Measurements from ENCODE around the gene IAH1. TPM values are rescaled to one million over a fixed set of nuclear protein-coding genes. Genes with fewer than 3 reads are reported as not detected.

The IAH1 gene
- total and polyA plus RNA-seq, 8 donors: 41.9 to 57.1 (median 50.3) TPM

GRCh38 chr2:9434489-9434888 lies 39.9 kb upstream of the IAH1 start:
- Histone ChIP-seq H3K4me3 (no peak overlapping the region), H3K27ac (no peak overlapping the region), H3K36me3 (peaks cover 3 to 95% of the 10 kb centered on the region in 2 donors), H3K4me1 (no peaks in the 10 kb centered on the region), H3K9me3 (no peaks in the 10 kb centered on the region), H3K27me3 (no peaks in the 10 kb centered on the region)
- intact Hi-C loops (cut with DNase I): no loop called here
- no peak for DNase-seq
- TF ChIP-seq CTCF (IDR thresholded peaks at IDR 0.05): no peak
- ATAC-seq: no peak

- DNase-seq: no peak
- Histone ChIP-seq H3K27ac (no peak overlapping the region), H3K36me3 (peaks cover 3 to 89% of the 10 kb centered on the region in 2 donors), H3K9me3 (no peaks in the 10 kb centered on the region), H3K4me3 (no peak overlapping the region), H3K27me3 (no peaks in the 10 kb centered on the region), H3K4me1 (no peaks in the 10 kb centered on the region)
- no peak for ATAC-seq
- no peak for TF ChIP-seq CTCF (IDR thresholded peaks at IDR 0.05)
- intact Hi-C loops (cut with DNase I): no loop called here
Measured at GRCh38 chr2:9439536-9439935, 34.8 kb upstream of the IAH1 start.

GRCh38 chr2:9440058-9440727 lies 34.2 kb upstream of the IAH1 start:
- intact Hi-C loops (cut with DNase I): no loop called here
- no peak for TF ChIP-seq CTCF (IDR thresholded peaks at IDR 0.05)
- Histone ChIP-seq H3K4me3 (no peak overlapping the region), H3K9me3 (no peaks in the 10 kb centered on the region), H3K4me1 (no peaks in the 10 kb centered on the region), H3K27me3 (no peaks in the 10 kb centered on the region), H3K36me3 (peaks cover 3 to 93% of the 10 kb centered on the region in 2 donors), H3K27ac (no peak overlapping the region)
- no peak for DNase-seq
- no peak for ATAC-seq

- Histone ChIP-seq H3K4me3 (no peak overlapping the region), H3K36me3 (peaks cover 3 to 93% of the 10 kb centered on the region in 2 donors), H3K27me3 (no peaks in the 10 kb centered on the region), H3K9me3 (no peaks in the 10 kb centered on the region), H3K4me1 (no peaks in the 10 kb centered on the region), H3K27ac (no peak overlapping the region)
- ATAC-seq (no peak), DNase-seq (no peak)
- intact Hi-C loops (cut with DNase I): no loop called here
- no peak for TF ChIP-seq CTCF (IDR thresholded peaks at IDR 0.05)
Measured at GRCh38 chr2:9441556-9441955, 32.8 kb upstream of the IAH1 start.

- H3K27me3 ChIP-seq: no peaks in the 10 kb centered on the region
- no peak for TF ChIP-seq CTCF (IDR thresholded peaks at IDR 0.05)
- H3K27ac ChIP-seq: no peak overlapping the region
- H3K4me3 ChIP-seq: no peak overlapping the region
- ATAC-seq (no peak), DNase-seq (no peak)
- no peaks in the 10 kb centered on the region for H3K9me3 ChIP-seq
- no peaks in the 10 kb centered on the region for H3K4me1 ChIP-seq
- H3K36me3 ChIP-seq: peaks cover 0 to 90% of the 10 kb centered on the region in 2 donors
- intact Hi-C loops (cut with DNase I): no loop called here
Measured at GRCh38 chr2:9443526-9443925, 30.8 kb upstream of the IAH1 start.

Measured in left lung (tissue), 10 donors.